Adrenal gland (tissue), 12 donors: Measurements from ENCODE around the gene LONRF2. TPM values are rescaled to one million over a fixed set of nuclear protein-coding genes. Genes with fewer than 3 reads are reported as not detected.
A peak's percentile ranks its signal among the peaks of the same experiment; 100 is the strongest.
"Not testable (repeated sequence)": the region's sequence is repeated elsewhere in the genome, so short reads cannot be mapped to it uniquely, and the experiment has no call there.

Source experiments
- DNase-seq, 7 donors: peaks; one replicate each; pipeline ENCODE4 v3.0.0-alpha.2; 2019 to 2020
- H3K27ac ChIP-seq, 5 donors: fragments of 200-600 bp; sonication (generic) in 4 of 5; 1 replicate in 3 of 5; 2 replicates in 2 of 5; pipeline versions ENCODE4 v1.5.1 to v1.8.0; 2016 to 2020; ENCODE audit warnings: mild to moderate bottlenecking in 1 of 5
- H3K27me3 ChIP-seq: fragments of 200-600 bp; 2 replicates; pipeline ENCODE4 v1.8.0; 2021
- H3K36me3 ChIP-seq, 2 donors: fragments of 200-600 bp; replicated peaks in 1 of 2; 1 replicate in 1 of 2; 2 replicates in 1 of 2; pipeline versions ENCODE4 v1.5.1 to v1.8.0; 2018 to 2022
- H3K4me1 ChIP-seq, 2 donors: fragments of 200-600 bp; replicated peaks in 1 of 2; 1 replicate in 1 of 2; 2 replicates in 1 of 2; pipeline versions ENCODE4 v1.5.1 to v1.8.0; 2018 to 2021
- H3K4me3 ChIP-seq, 4 donors: fragments of 200-600 bp; sonication (generic) in 3 of 4; one replicate each; pipeline ENCODE4 v1.5.1; 2016 to 2018
- H3K9me3 ChIP-seq, 3 donors: fragments of 200-600 bp; sonication (generic) in 1 of 3; replicated peaks in 1 of 3; 1 replicate in 2 of 3; 2 replicates in 1 of 3; pipeline versions ENCODE4 v1.5.1 to v1.8.0; 2016 to 2021
- POLR2A ChIP-seq, 2 donors: fragments of 450-650 bp; IDR thresholded peaks; one replicate each; pipeline ENCODE4 v1.6.1; 2017; ENCODE audit warnings: antibody characterized with exemption in 2 of 2, mild to moderate bottlenecking in 2 of 2, moderate library complexity in 1 of 2
- WGBS, 4 donors: extraction: QIAGEN DNeasy Blood & Tissue Kit in 2 of 4; methylation state at CpG; one replicate each; pipeline versions ENCODE4 v1.1.5 to v1.1.7; 2013 to 2017; 5-methylcytosine and 5-hydroxymethylcytosine counted together
- intact Hi-C, 2 donors: fragments of 100-400 bp; cut with DNase I; formaldehyde crosslinking; loops; one replicate each; pipeline versions ENCODE4 v1.14.1 to v1.15.0; 2022 to 2023
- polyA plus RNA-seq, 3 donors: library from polyadenylated mRNA; stranded (reverse); fragments of 200-250 nt in 2 of 3; fragments of 350-450 nt in 1 of 3; fragmentation: Illumina TruSeq in 1 of 3; extraction: RNeasy Lipid Tissue Mini Kit (QIAGEN cat#74804) in 1 of 3; gene quantifications; one replicate each; pipeline ENCODE4 v1.2.3, GENCODE V29; 2013 to 2014
- total RNA-seq, 9 donors: library from RNA; depleted of rRNA in 4 of 9; stranded (reverse); fragments of >200 nt in 4 of 9; fragments of 120-200 nt in 1 of 9; fragmentation: NEBNext Ultra II Directional in 1 of 9; extraction: Animal tissue kit (Norgen Biotek cat#: 25700) in 1 of 9; gene quantifications; one replicate each; pipeline versions ENCODE4 v1.1.0 to v1.2.4, GENCODE V29; 2013 to 2023
- TF ChIP-seq, protein P1 (sequence below), 6 experiments: fragments of 450-650 bp in 4 of 6; fragments of 200-600 bp in 2 of 6; sonication (generic) in 1 of 6; IDR thresholded peaks; 1 replicate in 5 of 6; 2 replicates in 1 of 6; pipeline versions ENCODE4 v1.5.1 to v1.8.0; 2016 to 2021; ENCODE audit warnings: antibody characterized with exemption in 6 of 6, mild to moderate bottlenecking in 2 of 6, moderate library complexity in 1 of 6
- donor health status: healthy with polysubstance abuse.
- donor health status: Bipolar disorder and iron deficiency.
- donor health status: DM: yes; HTN: yes; CAD: no.
- donor health status: DM: no; HTN: no; CAD: no.
- donor health status: DM: no; HTN: no; CAD: no.
- donor health status: DM: yes; HTN: yes; CAD: no.

Gene LONRF2
- total and polyA plus RNA-seq, 12 donors: 8.1 to 110 (median 43.0) TPM

DNA sequence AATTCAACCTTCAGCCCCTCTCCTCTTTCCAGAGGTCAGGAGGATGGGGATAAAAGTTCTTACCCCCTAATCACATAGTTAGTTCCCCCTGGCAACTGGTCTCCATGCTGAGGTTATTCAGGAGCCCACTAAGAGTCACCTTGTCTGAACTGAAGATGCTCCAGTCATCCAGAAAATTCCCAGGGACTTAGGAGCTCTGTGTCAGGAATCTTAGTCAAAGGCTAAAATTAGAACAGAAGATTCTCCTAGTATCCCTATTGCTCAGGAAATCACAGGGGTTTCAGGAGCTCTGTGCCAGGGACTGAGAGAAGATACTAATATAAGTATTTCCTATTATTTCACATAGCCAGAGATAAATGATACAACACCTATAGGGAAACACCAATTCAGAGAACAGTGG, 37.3 kb upstream of the LONRF2 start:
- TF ChIP-seq, protein P1, sequence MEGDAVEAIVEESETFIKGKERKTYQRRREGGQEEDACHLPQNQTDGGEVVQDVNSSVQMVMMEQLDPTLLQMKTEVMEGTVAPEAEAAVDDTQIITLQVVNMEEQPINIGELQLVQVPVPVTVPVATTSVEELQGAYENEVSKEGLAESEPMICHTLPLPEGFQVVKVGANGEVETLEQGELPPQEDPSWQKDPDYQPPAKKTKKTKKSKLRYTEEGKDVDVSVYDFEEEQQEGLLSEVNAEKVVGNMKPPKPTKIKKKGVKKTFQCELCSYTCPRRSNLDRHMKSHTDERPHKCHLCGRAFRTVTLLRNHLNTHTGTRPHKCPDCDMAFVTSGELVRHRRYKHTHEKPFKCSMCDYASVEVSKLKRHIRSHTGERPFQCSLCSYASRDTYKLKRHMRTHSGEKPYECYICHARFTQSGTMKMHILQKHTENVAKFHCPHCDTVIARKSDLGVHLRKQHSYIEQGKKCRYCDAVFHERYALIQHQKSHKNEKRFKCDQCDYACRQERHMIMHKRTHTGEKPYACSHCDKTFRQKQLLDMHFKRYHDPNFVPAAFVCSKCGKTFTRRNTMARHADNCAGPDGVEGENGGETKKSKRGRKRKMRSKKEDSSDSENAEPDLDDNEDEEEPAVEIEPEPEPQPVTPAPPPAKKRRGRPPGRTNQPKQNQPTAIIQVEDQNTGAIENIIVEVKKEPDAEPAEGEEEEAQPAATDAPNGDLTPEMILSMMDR (IDR thresholded peaks at IDR 0.05): no peak
- TF ChIP-seq POLR2A (IDR thresholded peaks at IDR 0.05): no peak
- H3K27me3 ChIP-seq: no peaks in the 10 kb centered on the region
- no peak for DNase-seq
- H3K9me3 ChIP-seq: no peaks in the 10 kb centered on the region
- H3K27ac ChIP-seq: no peak overlapping the region
- H3K36me3 ChIP-seq: no peaks in the 10 kb centered on the region
- intact Hi-C loops: no loop called here
- no peaks in the 10 kb centered on the region for H3K4me1 ChIP-seq
- H3K4me3 ChIP-seq: no peak overlapping the region

DNA sequence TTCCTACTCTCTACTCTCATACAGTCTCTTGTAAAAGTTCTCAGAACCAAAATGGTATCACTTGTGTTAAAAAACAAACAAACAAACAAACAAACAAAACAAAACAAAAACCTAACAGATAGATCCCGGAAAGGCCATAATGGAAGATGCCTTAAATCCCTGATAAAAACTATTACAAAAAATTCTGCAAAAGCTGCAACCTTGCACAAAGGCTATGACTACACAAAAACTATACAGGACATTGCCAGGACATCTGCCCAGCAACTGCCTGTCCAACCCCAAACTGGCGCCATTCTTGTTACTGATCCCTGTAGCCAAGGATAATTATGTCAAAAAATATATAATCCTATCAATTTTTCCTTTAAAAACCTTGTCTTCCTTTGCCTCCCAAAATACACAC, 36.3 kb upstream of the LONRF2 start:
- intact Hi-C loops: no loop called here
- TF ChIP-seq, protein P1 (IDR thresholded peaks at IDR 0.05): no peak
- no peak for TF ChIP-seq POLR2A (IDR thresholded peaks at IDR 0.05)
- Histone ChIP-seq H3K9me3 (no peaks in the 10 kb centered on the region), H3K27ac (no peak overlapping the region), H3K36me3 (no peaks in the 10 kb centered on the region), H3K4me3 (no peak overlapping the region), H3K4me1 (no peaks in the 10 kb centered on the region), H3K27me3 (no peaks in the 10 kb centered on the region)
- no peak for DNase-seq
- 73 to 91% (median 89%) methylated on average over 2 of the region's 2 CpGs for WGBS, 4 donors

GRCh38 chr2:100352521-100352920, 30.2 kb upstream of the LONRF2 start:
- Histone ChIP-seq H3K9me3 (no peaks in the 10 kb centered on the region), H3K27ac (no peak overlapping the region), H3K36me3 (no peaks in the 10 kb centered on the region), H3K4me3 (no peak overlapping the region), H3K4me1 (peaks cover 0 to 6% of the 10 kb centered on the region in 2 donors), H3K27me3 (no peaks in the 10 kb centered on the region)
- intact Hi-C loops: no loop called here
- 91 to 95% (median 93%) methylated on average over 7 of the region's 7 CpGs for WGBS, 4 donors
- DNase-seq: no peak
- no peak for TF ChIP-seq POLR2A (IDR thresholded peaks at IDR 0.05)
- TF ChIP-seq, protein P1 (IDR thresholded peaks at IDR 0.05): no peak

GRCh38 chr2:100350661-100351185, 28.4 kb upstream of the LONRF2 start:
- no peak overlapping the region for H3K4me3 ChIP-seq
- DNase-seq: peak; percentile 31 to 59 (median 47)
- TF ChIP-seq, protein P1 (IDR thresholded peaks at IDR 0.05): no peak
- no peak for TF ChIP-seq POLR2A (IDR thresholded peaks at IDR 0.05)
- intact Hi-C loops: no loop called here
- no peaks in the 10 kb centered on the region for H3K36me3 ChIP-seq
- H3K27ac ChIP-seq: peak overlapping the region in 1 of 5 donors; percentile 27
- H3K4me1 ChIP-seq: peaks cover 0 to 6% of the 10 kb centered on the region in 2 donors
- H3K9me3 ChIP-seq: no peaks in the 10 kb centered on the region
- WGBS, 4 donors: 61 to 76% (median 62%) methylated on average over 13 of the region's 13 CpGs
- no peaks in the 10 kb centered on the region for H3K27me3 ChIP-seq

GRCh38 chr2:100345144-100345543, 22.8 kb upstream of the LONRF2 start:
- H3K27ac ChIP-seq, intact Hi-C loops, H3K4me3 ChIP-seq, DNase-seq, H3K27me3 ChIP-seq, H3K4me1 ChIP-seq, H3K9me3 ChIP-seq, H3K36me3 ChIP-seq: not testable (repeated sequence)
- 33 to 52% (median 41%) methylated on average over 1 of the region's 1 CpG for WGBS, 4 donors
